OCI-LY1 (cell line): ENCODE data around the gene REC114.

Experiments
- H2AFZ ChIP-seq: fragments of 200-600 bp; sonication (generic), shearing (Covaris generic); 2 replicates; pipeline ENCODE4 v1.6.0; 2014; ENCODE audit warnings: antibody characterized with exemption, mild to moderate bottlenecking, low read length
- H3F3A ChIP-seq: fragments of 200-600 bp; sonication (generic), shearing (Covaris generic); 2 replicates; pipeline ENCODE4 v1.6.0; 2014; ENCODE audit warnings: mild to moderate bottlenecking, antibody characterized with exemption, low read length, moderate library complexity; ENCODE audit not compliant: insufficient read depth
- H3K27ac ChIP-seq: fragments of 200-600 bp; sonication (generic); 2 replicates; pipeline ENCODE4 v1.5.1; 2014; ENCODE audit warnings: low read length, mixed run types, mild to moderate bottlenecking, low read depth; ENCODE audit not compliant: poor library complexity, severe bottlenecking
- H3K27me3 ChIP-seq: fragments of 200-600 bp; sonication (generic); 2 replicates; pipeline ENCODE4 v1.6.0; 2014; ENCODE audit warnings: antibody characterized with exemption, mild to moderate bottlenecking, low read length, moderate library complexity; ENCODE audit not compliant: insufficient read depth
- H3K36me3 ChIP-seq: fragments of 200-600 bp; sonication (generic); 2 replicates; pipeline ENCODE4 v1.6.1; 2014; ENCODE audit warnings: mild to moderate bottlenecking, antibody characterized with exemption, low read length, moderate library complexity, mixed read lengths; ENCODE audit not compliant: insufficient read depth
- H3K4me1 ChIP-seq: fragments of 200-600 bp; sonication (generic); 2 replicates; pipeline ENCODE4 v1.5.1; 2014; ENCODE audit warnings: mild to moderate bottlenecking, low read length, moderate library complexity; ENCODE audit not compliant: insufficient read depth, severe bottlenecking
- H3K4me2 ChIP-seq: fragments of 200-600 bp; sonication (generic), shearing (Covaris generic); 2 replicates; pipeline ENCODE4 v1.6.1; 2014; ENCODE audit warnings: low read length
- H3K4me3 ChIP-seq: fragments of 200-600 bp; sonication (generic); 2 replicates; pipeline ENCODE4 v1.5.1; 2014; ENCODE audit warnings: low read length, low read depth, mild to moderate bottlenecking, mixed read lengths; ENCODE audit not compliant: poor library complexity, severe bottlenecking
- H3K79me2 ChIP-seq: fragments of 200-600 bp; shearing (Covaris generic); 2 replicates; pipeline ENCODE4 v1.6.1; 2016; ENCODE audit warnings: mixed run types, low read length, mixed read lengths; ENCODE audit not compliant: insufficient read depth
- H3K9ac ChIP-seq: fragments of 200-600 bp; sonication (generic), shearing (Covaris generic); 2 replicates; pipeline ENCODE4 v1.6.1; 2014; ENCODE audit warnings: mild to moderate bottlenecking, low read length, mixed read lengths
- H3K9me2 ChIP-seq: fragments of 200-600 bp; sonication (generic), shearing (Covaris generic); 2 replicates; pipeline ENCODE4 v1.6.1; 2014; ENCODE audit warnings: low read depth, mild to moderate bottlenecking, low read length, mixed read lengths
- H3K9me3 ChIP-seq: fragments of 200-600 bp; shearing (Covaris generic); 2 replicates; pipeline ENCODE4 v1.6.1; 2014; ENCODE audit warnings: low read length, mixed read lengths
- H4K20me1 ChIP-seq: fragments of 200-600 bp; sonication (generic), shearing (Covaris generic); 2 replicates; pipeline ENCODE4 v1.6.0; 2016; ENCODE audit warnings: mild to moderate bottlenecking, low read length; ENCODE audit not compliant: insufficient read depth
- EZH2 ChIP-seq: fragments of 200-600 bp; sonication (generic), shearing (Covaris generic); IDR thresholded peaks from 2 replicates; pipeline ENCODE4 v1.8.0; 2017; ENCODE audit warnings: borderline replicate concordance, mixed run types, mild to moderate bottlenecking, antibody characterized with exemption, low read length, moderate library complexity, mixed read lengths
- TF ChIP-seq, protein P1 (sequence below): fragments of 200-600 bp; sonication (generic), shearing (Covaris generic); IDR thresholded peaks from 2 replicates; pipeline ENCODE4 v1.5.1; 2017; ENCODE audit warnings: mild to moderate bottlenecking, antibody characterized with exemption, low read length, moderate library complexity, mixed read lengths

REC114 gene

DNA sequence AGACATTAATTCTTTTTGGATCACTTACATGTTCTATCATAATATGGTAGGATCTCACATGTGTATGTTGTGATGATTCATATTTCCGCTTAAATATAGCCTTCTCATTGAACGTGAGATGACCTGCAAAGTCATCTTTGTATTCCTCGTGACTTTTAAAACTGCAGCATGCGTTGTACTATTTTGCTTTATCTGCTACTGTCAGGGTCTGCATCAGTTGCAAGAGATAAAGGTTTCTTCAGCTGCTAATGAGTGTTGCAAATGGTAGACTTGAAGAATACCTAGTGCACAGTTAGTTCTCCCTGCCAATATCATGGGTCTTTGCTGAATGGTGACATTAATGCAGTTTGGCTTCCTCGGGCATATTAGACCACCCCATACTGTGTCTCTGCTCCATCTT, 31.8 kb downstream of the REC114 start:
- H3K4me3 ChIP-seq = no peak overlapping the region
- no peaks in the 10 kb centered on the region for H4K20me1 ChIP-seq
- no peaks in the 10 kb centered on the region for H3K9me3 ChIP-seq
- no peaks in the 10 kb centered on the region for H3F3A ChIP-seq
- no peaks in the 10 kb centered on the region for H3K79me2 ChIP-seq
- no peaks in the 10 kb centered on the region for H3K9me2 ChIP-seq
- TF ChIP-seq, protein P1, sequence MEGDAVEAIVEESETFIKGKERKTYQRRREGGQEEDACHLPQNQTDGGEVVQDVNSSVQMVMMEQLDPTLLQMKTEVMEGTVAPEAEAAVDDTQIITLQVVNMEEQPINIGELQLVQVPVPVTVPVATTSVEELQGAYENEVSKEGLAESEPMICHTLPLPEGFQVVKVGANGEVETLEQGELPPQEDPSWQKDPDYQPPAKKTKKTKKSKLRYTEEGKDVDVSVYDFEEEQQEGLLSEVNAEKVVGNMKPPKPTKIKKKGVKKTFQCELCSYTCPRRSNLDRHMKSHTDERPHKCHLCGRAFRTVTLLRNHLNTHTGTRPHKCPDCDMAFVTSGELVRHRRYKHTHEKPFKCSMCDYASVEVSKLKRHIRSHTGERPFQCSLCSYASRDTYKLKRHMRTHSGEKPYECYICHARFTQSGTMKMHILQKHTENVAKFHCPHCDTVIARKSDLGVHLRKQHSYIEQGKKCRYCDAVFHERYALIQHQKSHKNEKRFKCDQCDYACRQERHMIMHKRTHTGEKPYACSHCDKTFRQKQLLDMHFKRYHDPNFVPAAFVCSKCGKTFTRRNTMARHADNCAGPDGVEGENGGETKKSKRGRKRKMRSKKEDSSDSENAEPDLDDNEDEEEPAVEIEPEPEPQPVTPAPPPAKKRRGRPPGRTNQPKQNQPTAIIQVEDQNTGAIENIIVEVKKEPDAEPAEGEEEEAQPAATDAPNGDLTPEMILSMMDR = no peak
- no peak for TF ChIP-seq EZH2
- H3K27ac ChIP-seq = no peak overlapping the region
- H3K27me3 ChIP-seq = no peaks in the 10 kb centered on the region
- H3K9ac ChIP-seq = no peak overlapping the region
- no peak overlapping the region for H3K4me2 ChIP-seq
- H2AFZ ChIP-seq = no peak overlapping the region
- no peaks in the 10 kb centered on the region for H3K36me3 ChIP-seq
- no peaks in the 10 kb centered on the region for H3K4me1 ChIP-seq

GRCh38 chr15:73476704-73477216, 33.8 kb downstream of the REC114 start:
- Histone ChIP-seq H3K9me2 (no peaks in the 10 kb centered on the region), H3K9me3 (no peaks in the 10 kb centered on the region), H3K79me2 (no peaks in the 10 kb centered on the region), H3F3A (no peaks in the 10 kb centered on the region), H4K20me1 (no peaks in the 10 kb centered on the region), H3K9ac (no peak overlapping the region), H3K4me3 (no peak overlapping the region), H3K4me1 (no peaks in the 10 kb centered on the region), H2AFZ (no peak overlapping the region), H3K27me3 (no peaks in the 10 kb centered on the region), H3K36me3 (no peaks in the 10 kb centered on the region), H3K27ac (no peak overlapping the region), H3K4me2 (no peak overlapping the region)
- TF ChIP-seq, protein P1 = no peak
- no peak for TF ChIP-seq EZH2

DNA sequence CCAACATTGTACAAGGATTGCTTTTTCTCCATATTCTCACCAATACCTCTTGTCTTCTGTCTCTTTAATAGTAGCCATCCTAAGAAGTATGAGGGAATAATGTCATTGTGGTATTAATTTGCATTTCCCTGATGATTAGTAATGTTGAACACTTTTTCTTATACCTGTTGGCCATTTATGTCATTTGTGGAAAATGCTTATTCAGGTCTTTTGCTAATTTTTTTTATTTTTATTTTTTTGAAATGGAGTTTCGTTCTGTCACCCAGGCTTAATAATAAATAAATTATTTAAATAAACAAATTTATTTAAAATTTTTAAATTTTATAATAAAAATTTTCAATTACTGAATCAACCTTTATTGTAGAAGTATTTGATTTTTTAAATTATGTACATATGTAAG, 37.1 kb downstream of the REC114 start:
- H3K4me1 ChIP-seq = no peaks in the 10 kb centered on the region
- no peaks in the 10 kb centered on the region for H3K36me3 ChIP-seq
- H3K79me2 ChIP-seq = no peaks in the 10 kb centered on the region
- H3K9me2 ChIP-seq = no peaks in the 10 kb centered on the region
- TF ChIP-seq, protein P1 = no peak
- TF ChIP-seq EZH2 = no peak
- H3F3A ChIP-seq = no peaks in the 10 kb centered on the region
- no peak overlapping the region for H3K9ac ChIP-seq
- H2AFZ ChIP-seq = no peak overlapping the region
- H4K20me1 ChIP-seq = no peaks in the 10 kb centered on the region
- H3K27me3 ChIP-seq = no peaks in the 10 kb centered on the region
- no peak overlapping the region for H3K27ac ChIP-seq
- H3K9me3 ChIP-seq = no peaks in the 10 kb centered on the region
- H3K4me2 ChIP-seq = no peak overlapping the region
- H3K4me3 ChIP-seq = no peak overlapping the region
